Measurements from ENCODE around the gene GAB2.

DNA sequence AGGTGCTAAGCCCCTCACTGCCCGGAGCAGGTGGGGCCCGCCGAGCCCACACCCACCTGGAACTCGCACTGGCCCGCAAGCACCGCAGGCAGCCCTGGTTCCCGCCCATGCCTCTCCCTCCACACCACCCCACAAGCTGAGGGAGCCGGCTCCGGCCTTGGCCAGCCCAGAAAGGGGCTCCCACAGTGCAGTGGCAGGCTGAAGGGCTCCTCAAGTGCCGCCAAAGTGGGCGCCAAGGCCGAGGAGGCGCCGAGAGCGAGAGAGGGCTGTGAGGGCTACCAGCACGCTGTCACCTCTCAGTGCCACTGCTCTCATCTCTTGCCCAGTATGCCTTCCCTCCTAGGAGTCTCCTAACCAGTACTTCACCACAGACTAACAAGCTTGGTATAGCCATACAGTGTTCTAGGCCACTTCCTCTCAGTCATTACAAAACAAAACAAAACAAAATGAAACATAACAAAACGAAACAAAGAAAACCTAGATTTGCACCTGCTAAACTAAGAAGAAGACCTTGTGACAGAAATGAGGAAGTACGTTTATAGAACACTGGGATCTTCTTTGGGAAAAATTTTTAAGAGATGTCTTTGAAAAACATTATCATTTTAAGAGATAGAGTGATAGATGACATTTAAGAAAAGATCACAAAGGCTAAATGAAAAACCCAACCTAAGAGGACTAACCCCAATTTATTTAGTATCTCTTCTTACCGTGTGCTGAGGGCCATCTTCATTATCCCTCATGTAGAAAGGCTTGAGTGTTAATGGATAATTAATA, 47.7 kb upstream of the GAB2 start:
- TF ChIP-seq YY1 (IDR thresholded peaks at IDR 0.05; ENCODE audit: insufficient read depth, insufficient read length) (no peak), ZNF274 (IDR thresholded peaks at IDR 0.05; ENCODE audit: low read depth, low read length) (no peak)

All from NT2/D1 (cell line).